Activated CD4-positive, alpha-beta T cell treated with anti-CD3 and anti-CD28 coated beads for 4 hours (primary cell): ENCODE measurements around the gene NPAS1.
A peak's percentile ranks its signal among the peaks of the same experiment; 100 is the strongest.

Experiments
- DNase-seq, 2 donors: peaks; one replicate each; pipeline ENCODE4 v3.0.0-alpha.2; 2020

The NPAS1 gene

GRCh38 chr19:47086280-47086679, 66.6 kb downstream of the NPAS1 start:
- DNase-seq, result no peak

GRCh38 chr19:47089767-47090350, 70.2 kb downstream of the NPAS1 start:
- no peak for DNase-seq

GRCh38 chr19:47093254-47093653, 73.6 kb downstream of the NPAS1 start:
- no peak for DNase-seq

- peak in 1 of 2 donors; percentile 14 for DNase-seq
These were observed 74.2 kb downstream of the NPAS1 start for GRCh38 chr19:47093841-47094240.

GRCh38 chr19:47094557-47095475, 75.2 kb downstream of the NPAS1 start:
- DNase-seq, result peak; percentile 16 to 24
